ENCODE results near the gene PARP2.

DNA sequence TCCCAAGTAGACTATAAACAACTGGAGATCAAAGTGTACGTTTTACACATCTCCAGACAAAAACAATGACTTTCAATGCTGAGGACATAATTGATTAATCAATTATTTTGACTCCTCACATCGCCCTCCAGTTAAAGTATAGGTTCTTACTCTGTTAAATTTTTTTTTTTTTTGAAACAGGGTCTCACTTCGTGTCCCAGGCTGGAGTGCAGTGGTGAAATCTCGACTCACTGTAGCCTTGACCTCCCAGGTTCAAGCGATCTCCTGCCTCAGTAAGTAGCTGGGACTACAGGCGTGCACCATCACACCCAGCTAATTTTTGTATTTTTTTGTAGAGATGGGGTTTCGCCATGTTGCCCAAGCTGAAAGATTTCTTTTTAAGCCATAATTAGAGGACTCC lies 9.4 kb upstream of the PARP2 start:
- TF ChIP-seq, protein P1, sequence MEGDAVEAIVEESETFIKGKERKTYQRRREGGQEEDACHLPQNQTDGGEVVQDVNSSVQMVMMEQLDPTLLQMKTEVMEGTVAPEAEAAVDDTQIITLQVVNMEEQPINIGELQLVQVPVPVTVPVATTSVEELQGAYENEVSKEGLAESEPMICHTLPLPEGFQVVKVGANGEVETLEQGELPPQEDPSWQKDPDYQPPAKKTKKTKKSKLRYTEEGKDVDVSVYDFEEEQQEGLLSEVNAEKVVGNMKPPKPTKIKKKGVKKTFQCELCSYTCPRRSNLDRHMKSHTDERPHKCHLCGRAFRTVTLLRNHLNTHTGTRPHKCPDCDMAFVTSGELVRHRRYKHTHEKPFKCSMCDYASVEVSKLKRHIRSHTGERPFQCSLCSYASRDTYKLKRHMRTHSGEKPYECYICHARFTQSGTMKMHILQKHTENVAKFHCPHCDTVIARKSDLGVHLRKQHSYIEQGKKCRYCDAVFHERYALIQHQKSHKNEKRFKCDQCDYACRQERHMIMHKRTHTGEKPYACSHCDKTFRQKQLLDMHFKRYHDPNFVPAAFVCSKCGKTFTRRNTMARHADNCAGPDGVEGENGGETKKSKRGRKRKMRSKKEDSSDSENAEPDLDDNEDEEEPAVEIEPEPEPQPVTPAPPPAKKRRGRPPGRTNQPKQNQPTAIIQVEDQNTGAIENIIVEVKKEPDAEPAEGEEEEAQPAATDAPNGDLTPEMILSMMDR (IDR thresholded peaks at IDR 0.05): no peak
- no peak for TF ChIP-seq POLR2A (IDR thresholded peaks at IDR 0.05)
